ENCODE data around the gene SNRK.
A peak's percentile ranks its signal among the peaks of the same experiment; 100 is the strongest.

The SNRK gene

GRCh38 chr3:43370293-43370980, 84.1 kb downstream of the SNRK start:
- DNase-seq (ENCODE audit: low read depth in 2 of 2, low spot score in 1 of 2), result no peak

DNA sequence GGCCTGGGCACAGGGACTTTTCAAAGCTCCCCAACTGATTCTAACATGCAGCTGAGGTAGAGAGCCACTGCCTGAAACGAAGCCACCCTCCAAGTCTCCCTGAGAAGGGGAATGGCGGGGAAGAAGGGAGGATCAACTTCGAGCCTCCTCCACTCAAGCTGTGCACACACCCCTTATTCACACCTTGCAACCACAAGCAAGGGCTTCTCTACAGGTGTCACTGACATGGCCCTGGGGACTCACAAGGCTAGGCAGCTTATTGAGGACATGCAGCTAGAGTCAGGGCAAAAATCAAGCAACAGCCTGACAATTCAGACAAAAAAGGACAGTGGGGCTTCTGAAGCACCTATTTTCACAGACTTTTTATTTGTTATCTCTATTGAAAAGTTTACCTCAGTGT, 85.2 kb downstream of the SNRK start:
- no peak for DNase-seq (ENCODE audit: low read depth in 2 of 2, low spot score in 1 of 2)

DNA sequence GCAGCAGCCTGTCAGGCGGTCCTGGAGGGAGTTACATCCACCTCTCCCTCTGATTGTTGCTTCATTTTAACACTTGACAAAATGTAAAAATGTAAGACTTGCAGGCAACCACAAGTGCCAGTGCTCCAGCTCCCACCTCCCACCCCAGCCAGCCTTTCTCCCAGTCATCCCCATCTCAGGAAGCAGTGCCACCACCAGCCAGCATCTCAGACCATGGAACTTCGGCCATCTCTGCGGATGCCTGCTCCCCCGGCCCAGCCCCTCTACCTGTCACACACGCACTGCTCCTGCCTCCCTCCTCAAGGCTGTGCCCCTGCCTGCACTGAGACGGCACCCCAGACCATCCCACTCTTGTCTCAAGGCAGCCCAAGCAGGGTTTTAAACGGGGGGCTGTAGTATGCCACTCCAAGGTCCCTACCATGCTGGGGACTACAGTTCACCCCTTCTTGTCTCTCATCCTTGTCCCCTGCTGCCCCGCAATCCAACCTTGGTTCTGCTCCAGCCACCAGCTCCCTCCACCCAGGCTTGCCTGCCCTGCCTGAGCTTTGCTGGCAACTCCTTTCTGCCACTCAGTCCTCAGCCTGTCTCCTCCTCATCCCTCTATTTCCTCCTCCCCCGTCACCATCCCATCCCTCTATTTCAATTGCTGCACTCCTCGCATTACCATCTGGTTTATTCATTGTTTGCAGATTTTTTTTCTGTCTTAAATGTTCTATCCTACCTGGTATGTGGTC, 85.8 kb downstream of the SNRK start:
- no peak for DNase-seq (ENCODE audit: low read depth in 2 of 2, low spot score in 1 of 2)

GRCh38 chr3:43372809-43373559, 86.6 kb downstream of the SNRK start:
- no peak for DNase-seq (ENCODE audit: low read depth in 2 of 2, low spot score in 1 of 2)

GRCh38 chr3:43373560-43373928, 87.2 kb downstream of the SNRK start:
- DNase-seq (ENCODE audit: low read depth in 2 of 2, low spot score in 1 of 2), result no peak

GRCh38 chr3:43378066-43378935, 92.0 kb downstream of the SNRK start:
- DNase-seq (ENCODE audit: low read depth in 2 of 2, low spot score in 1 of 2), result peak; percentile 47 to 48

GRCh38 chr3:43379343-43379742, 93.0 kb downstream of the SNRK start:
- no peak for DNase-seq (ENCODE audit: low read depth in 2 of 2, low spot score in 1 of 2)

DNA sequence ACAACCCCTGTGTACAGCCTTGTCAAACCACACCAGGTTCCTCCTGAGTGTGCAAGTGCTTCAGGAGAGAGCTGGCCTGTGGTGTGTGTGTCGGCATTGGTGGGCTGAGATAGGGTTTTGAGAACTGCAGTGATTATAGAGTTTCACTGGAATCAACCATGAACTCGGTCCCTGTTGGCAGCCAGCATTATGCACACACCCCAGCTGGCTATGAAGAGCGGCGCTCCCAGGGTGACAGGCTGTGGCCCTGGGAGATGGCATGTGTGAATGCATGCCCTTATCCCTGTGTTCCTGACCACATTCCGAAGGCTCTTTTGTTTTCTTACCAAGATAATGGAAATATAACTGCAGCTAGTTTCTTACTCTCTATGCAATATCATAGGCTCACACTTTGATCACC, 101.8 kb downstream of the SNRK start:
- DNase-seq (ENCODE audit: low read depth in 2 of 2, low spot score in 1 of 2), result no peak

DNA sequence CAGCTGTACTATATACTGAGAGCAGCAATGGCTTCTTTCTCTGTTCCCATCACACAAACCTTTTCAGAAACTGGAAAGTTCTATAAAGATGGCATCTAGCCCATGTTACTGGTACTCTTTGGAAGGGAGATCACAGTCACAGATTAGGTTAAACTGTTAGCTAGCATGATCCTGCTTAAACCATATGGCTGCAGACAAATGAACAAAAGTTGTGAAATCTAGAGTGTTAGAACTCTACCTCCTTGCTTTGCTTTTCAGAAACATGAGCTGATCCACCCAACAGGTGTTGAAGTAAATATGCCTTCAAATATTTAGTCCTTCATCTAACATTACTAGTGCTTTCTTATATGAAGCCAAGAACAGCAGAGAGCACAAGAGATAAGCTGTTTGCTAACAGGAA, 102.6 kb downstream of the SNRK start:
- no peak for DNase-seq (ENCODE audit: low read depth in 2 of 2, low spot score in 1 of 2)

GRCh38 chr3:43389388-43390254, 103.3 kb downstream of the SNRK start:
- peak; percentile 36 to 53 for DNase-seq (ENCODE audit: low read depth in 2 of 2, low spot score in 1 of 2)

DNA sequence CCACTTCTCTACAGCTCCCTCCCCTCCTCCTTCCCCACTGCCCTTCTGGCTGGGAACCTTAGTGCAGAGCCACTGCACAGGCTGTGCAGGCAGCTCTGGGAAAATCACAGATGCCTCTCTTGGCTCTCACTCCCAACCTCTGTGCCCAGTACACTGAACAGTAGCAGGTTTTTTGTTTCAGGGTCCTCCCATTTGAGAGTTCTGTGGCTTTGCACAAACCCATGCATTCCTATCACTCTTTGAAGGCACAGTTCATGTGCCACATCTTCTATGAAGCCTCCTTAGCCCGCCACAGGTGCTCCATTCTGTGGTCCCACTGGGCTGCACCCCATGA, 103.9 kb downstream of the SNRK start:
- DNase-seq (ENCODE audit: low read depth in 2 of 2, low spot score in 1 of 2), result no peak

DNA sequence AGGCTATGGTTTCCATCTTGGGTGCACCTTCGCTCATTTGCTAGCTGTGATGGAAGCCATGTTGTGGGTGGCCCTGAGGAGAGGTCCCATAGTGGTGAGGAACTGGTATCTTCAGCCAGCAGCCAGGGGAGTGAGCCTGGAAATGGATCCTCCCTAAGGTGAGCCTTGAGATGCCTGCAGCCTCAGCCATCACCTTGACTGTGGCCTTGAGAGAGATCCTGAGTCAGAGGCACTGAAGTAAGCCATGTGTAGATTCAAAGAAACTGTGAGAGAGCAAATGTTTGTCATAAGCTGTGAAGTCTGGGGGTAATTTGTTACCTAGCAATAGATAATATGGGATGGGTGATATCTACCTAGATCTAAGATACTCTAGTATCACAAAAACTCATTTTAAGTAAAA, 105.3 kb downstream of the SNRK start:
- DNase-seq (ENCODE audit: low read depth in 2 of 2, low spot score in 1 of 2), result no peak

- no peak for DNase-seq (ENCODE audit: low read depth in 2 of 2, low spot score in 1 of 2)
These were observed 107.8 kb downstream of the SNRK start for GRCh38 chr3:43394041-43394554.

GRCh38 chr3:43399034-43399433, 112.7 kb downstream of the SNRK start:
- DNase-seq (ENCODE audit: low read depth in 2 of 2, low spot score in 1 of 2), result no peak

- DNase-seq (ENCODE audit: low read depth in 2 of 2, low spot score in 1 of 2), result no peak
These were observed 113.8 kb downstream of the SNRK start for GRCh38 chr3:43400167-43400566.
